GM12864 (cell line): Measurements from ENCODE around the gene SORCS2.

Experiments used
- DNase-seq: peaks from one replicate; pipeline ENCODE4 v3.0.0-alpha.2; 2011; ENCODE audit warnings: low read depth
- H3K4me3 ChIP-seq: 2 replicates; pipeline ENCODE4 v1.5.1; 2011; ENCODE audit warnings: mild to moderate bottlenecking, low read depth, low read length, control low read depth
- TF ChIP-seq, protein P1 (sequence below): IDR thresholded peaks from 2 replicates; pipeline ENCODE4 v1.5.1; 2011; ENCODE audit warnings: low read depth, mild to moderate bottlenecking, moderate library complexity, low read length, control low read depth, inconsistent platforms; ENCODE audit errors: missing control alignments

SORCS2 gene

GRCh38 chr4:7554905-7555304 lies 362.6 kb downstream of the SORCS2 start:
- no peak for DNase-seq
- TF ChIP-seq, protein P1, sequence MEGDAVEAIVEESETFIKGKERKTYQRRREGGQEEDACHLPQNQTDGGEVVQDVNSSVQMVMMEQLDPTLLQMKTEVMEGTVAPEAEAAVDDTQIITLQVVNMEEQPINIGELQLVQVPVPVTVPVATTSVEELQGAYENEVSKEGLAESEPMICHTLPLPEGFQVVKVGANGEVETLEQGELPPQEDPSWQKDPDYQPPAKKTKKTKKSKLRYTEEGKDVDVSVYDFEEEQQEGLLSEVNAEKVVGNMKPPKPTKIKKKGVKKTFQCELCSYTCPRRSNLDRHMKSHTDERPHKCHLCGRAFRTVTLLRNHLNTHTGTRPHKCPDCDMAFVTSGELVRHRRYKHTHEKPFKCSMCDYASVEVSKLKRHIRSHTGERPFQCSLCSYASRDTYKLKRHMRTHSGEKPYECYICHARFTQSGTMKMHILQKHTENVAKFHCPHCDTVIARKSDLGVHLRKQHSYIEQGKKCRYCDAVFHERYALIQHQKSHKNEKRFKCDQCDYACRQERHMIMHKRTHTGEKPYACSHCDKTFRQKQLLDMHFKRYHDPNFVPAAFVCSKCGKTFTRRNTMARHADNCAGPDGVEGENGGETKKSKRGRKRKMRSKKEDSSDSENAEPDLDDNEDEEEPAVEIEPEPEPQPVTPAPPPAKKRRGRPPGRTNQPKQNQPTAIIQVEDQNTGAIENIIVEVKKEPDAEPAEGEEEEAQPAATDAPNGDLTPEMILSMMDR: no peak
- no peak overlapping the region for H3K4me3 ChIP-seq

DNA sequence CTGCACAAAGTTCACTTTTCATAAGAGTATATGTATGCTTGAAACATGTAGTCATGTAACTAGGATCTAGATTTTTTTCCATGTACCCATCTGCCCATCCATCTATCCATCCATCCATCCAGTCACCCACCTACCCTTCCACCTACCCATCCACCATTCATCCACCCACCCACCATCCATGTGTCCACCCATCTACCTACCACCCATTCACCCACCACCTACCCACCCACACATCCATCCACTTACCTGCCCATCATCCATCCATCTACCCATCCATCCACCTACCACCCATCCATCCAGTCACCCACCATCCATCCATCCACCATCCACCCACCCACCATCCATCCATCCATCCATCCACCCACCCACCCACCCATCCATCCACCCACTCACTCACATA lies 364.2 kb downstream of the SORCS2 start:
- TF ChIP-seq, protein P1: no peak
- no peak overlapping the region for H3K4me3 ChIP-seq
- DNase-seq: no peak

- H3K4me3 ChIP-seq: no peak overlapping the region
- TF ChIP-seq, protein P1: no peak
- no peak for DNase-seq
Measured at GRCh38 chr4:7557456-7557855, 365.1 kb downstream of the SORCS2 start.

DNA sequence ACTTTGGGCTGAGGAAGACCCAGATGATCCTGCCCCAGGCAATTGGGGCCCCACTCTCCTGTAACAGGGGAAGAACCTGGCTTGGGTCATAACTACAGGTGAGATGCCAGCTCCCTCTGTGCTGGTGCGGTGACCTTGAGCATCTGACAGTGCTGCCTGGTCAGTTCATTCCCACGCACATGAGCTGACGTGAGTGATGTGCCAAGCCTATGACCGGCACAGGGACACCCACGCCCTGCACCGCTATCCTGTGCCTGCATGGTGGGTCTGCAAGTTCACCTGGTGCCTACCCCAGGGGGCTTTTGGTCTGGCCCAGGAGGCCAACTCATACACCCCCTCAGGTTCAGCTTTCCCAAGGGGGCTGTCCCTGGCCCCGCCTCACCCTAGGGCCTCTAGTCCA lies 366.1 kb downstream of the SORCS2 start:
- H3K4me3 ChIP-seq: no peak overlapping the region
- DNase-seq: no peak
- TF ChIP-seq, protein P1: no peak

- DNase-seq: no peak
- no peak overlapping the region for H3K4me3 ChIP-seq
- TF ChIP-seq, protein P1: no peak
Measured at GRCh38 chr4:7559316-7559715, 367.0 kb downstream of the SORCS2 start.

DNA sequence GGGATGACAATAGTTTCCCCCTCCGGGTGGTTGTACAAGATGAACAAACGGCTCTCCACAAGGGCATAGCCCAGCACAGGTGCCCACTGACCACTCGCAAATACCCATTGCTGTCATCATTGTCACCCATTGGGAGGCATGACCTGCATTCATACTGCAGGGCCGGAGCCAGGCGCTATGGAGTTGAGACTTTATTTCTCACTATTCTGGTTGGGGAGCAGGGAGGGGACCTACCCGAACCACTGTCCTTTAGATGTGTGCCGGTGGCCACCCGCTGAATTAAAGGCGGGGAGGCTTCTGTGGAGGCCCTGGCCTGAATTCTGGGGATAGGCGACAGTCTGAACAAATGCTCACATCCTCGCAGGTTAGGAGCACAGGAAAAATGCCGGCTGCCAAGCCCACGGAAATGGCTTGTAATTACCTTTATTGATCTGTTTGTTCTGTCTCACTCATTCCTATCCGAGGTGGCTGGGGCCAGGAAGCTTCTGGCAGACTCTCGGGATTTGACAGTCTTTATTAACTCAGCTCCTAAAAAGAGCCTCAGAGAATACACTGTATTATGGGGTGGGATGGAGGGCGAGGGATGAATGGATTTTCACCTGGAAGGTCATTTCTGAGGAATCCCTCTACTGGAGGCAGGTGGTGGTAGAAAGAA lies 367.5 kb downstream of the SORCS2 start:
- no peak for DNase-seq
- TF ChIP-seq, protein P1: no peak
- H3K4me3 ChIP-seq: no peak overlapping the region

DNA sequence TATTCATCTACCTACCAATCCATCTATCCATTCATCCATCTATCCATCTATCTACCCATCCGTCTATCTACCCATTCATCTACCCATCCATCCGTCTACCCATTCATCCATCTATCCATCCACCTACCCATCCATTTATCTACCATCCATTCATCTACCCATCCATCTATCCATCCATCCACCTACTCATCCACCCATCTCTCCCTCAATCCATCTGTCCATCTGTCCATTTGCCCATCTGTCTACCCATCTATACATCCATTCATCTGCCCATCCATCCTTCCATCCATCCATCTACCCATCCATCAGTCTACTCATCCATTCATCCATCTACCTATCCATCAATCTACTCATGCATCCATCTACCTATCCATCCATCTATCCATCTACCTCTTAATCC lies 369.2 kb downstream of the SORCS2 start:
- no peak overlapping the region for H3K4me3 ChIP-seq
- TF ChIP-seq, protein P1: no peak
- no peak for DNase-seq
